Activated effector memory CD4-positive, alpha-beta T cell treated with anti-CD3 and anti-CD28 coated beads, Interleukin-2, amount 50 U/mL, for 16 hours (primary cell): ENCODE measurements around the gene ARPIN.
"Not testable (repeated sequence)": the region's sequence is repeated elsewhere in the genome, so short reads cannot be mapped to it uniquely, and the experiment has no call there.

Source experiments
- DNase-seq: peaks from one replicate; pipeline ENCODE4 v3.0.0-alpha.2; 2020

Gene ARPIN

DNA sequence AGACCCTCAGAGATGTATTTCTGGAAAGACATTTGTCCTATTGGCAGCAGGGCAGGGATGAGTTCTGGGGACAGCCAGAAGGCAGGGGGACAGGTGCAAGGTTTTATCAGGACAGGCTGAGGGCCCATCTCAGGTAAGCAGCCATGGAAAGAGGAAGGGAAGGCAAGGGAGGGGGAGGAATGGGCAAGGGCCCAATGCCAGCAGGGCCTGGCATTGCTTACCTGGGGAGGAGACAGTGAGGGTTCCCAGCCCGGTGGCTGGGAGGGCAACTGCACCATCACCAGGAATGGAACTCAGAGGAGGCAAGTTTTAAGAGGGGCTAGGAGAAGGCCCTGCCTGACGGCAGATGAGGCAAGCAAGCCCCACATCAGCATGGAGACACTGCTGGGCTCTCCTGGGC lies 3.1 kb downstream of the ARPIN start:
- no peak for DNase-seq

DNA sequence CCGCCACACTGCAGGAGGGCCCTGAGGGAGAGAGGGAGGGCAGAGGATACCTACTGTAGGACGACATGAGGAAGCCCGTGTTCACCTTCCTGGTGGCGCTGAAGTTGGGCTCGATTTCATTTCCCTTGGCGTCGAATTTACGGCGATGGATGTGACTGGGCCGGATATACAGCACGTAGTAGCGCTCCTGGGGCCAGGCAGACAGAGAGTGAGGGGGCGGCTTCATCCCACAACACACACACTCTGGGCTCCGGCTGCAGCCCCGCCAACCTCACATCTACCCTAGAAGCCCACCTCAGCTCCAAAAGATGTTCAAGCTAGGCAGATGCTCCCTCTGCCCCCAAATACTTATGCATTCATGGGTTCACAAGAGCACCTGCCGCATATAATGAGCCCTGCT lies 4.5 kb downstream of the ARPIN start:
- no peak for DNase-seq

DNA sequence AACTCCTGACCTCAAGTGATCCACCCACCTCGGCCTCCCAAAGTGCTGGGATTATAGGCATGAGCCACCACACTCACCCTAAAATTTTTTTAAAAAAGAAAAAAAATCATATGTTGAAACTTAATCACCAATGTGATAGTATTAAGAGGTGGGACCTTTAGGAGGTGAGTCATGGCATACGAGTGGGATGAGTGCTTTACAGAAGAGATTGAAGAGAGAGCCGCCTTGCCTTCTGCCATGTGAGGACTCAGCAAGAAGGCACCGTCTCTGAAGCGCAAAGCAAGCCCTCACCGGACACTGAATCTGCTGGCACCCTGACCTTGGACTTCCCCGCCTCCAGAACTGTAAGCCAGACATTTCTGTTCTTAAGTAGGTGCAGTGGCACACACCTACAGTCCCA lies 5.5 kb downstream of the ARPIN start:
- DNase-seq: no peak

DNA sequence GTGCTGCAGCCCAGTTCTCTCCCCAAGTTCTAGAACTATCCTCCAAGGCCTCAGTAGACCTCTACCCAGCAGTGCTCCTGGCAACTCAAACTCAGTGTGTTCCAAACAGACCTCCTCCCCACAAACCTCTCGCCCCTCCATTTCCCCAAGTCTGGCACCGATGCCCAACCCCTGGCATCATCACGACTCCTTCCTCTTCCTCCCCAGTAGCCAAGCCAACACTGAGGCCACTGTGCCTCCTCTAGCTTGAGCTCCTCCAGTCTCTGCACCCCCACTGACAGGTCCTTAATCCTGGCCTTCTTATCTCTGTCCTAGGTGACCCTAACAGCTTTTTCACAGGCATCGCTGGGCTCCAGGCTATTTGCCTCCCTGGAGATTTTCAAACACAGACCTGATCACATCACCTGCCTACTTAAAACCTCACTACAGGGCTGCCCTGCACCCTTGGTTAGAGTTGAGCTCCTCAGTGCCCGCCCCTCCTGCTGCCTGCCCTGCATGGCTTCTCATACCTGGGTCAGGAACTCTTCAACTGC lies 6.8 kb downstream of the ARPIN start:
- no peak for DNase-seq

DNA sequence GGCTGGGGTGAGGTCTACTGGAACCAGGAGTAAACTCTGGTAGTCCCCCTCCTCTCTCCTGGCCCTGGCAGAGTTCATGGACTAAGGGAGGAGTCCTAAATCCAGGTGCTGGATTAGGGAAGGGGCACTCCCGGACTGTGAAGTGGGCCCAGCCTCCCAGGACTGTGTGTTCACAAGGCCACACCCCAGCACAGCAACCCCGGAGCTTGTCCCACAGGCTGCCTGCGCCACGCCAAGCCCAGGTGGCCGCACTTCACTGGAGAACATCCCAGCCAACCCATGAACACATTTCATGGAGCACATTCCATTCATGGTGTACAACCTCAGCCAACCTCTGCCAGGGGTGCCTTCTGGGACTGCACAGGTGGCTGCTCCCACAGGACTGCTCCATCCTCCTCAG lies 8.2 kb downstream of the ARPIN start:
- no peak for DNase-seq

DNA sequence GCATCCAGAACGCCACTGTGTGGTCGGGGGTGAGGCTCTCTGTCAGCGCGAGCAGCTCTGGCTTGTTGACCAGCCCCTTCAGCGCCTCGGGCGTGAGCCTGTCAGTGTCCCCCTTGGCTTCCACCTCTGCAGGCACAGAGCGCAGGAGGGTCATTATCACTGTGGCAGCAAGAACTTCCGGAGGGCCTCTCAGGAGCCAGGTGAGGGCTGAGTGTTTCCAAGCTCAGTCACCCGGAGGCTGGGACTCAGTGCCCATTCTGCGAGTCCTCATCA lies 9.0 kb downstream of the ARPIN start:
- DNase-seq: no peak

DNA sequence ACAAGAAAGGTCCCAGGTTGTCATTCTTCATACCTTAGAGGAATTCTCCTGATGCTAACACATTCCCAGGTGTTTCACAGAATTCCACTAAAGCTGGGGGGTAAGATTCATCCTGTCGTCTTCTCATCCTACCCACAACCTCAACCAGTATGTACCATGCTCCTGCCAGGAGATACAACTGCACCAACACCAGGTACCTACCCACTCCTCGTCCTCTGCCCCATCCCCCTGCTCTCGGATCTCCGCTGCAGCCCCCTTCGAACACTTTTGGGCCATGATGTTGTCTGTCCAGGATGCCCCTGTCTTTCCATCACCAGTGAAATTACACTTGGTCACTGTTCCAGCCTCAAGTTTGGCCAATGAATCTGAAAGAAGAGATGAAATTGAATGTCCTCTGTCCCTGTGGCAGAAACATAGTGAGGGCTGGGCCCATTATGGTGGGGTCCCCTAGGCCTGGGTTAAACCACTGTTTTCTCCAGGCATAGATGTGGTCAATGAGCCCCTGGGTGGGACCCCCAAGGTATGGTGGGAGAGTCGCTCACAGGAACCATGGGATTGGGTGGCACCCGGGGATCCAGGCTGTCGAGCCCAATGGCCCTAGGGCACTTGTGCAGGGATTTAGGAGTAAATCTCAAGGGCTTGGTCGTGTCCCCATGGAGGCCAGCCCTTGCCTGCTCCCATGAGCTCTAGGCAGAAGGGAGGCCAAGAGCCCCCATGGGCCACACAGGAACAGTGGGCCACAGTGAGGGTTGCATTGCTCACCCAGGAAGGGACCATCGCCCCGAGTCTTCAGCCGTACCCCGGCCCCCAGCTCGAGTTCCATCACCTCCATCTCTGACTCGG lies 9.5 kb downstream of the ARPIN start:
- no peak for DNase-seq

DNA sequence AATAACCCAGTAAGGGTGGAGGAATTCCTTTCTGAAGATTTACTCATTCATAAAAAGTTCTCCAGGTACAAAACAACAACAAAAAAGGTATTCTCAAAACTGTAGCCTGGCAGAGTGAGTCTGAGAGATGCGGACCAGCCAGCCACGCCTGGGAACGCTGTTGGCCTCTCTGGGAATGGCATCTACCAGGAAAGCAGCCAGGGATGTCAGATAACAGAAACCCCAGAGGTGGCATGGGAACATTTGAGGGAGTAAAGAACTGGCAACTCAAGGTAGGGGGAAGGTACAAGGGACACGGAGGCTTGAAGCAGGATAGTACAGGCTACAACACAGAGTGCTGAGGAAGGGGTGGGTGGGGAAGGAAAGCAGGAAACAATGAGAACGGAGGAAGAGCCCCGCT lies 11.9 kb downstream of the ARPIN start:
- no peak for DNase-seq

DNA sequence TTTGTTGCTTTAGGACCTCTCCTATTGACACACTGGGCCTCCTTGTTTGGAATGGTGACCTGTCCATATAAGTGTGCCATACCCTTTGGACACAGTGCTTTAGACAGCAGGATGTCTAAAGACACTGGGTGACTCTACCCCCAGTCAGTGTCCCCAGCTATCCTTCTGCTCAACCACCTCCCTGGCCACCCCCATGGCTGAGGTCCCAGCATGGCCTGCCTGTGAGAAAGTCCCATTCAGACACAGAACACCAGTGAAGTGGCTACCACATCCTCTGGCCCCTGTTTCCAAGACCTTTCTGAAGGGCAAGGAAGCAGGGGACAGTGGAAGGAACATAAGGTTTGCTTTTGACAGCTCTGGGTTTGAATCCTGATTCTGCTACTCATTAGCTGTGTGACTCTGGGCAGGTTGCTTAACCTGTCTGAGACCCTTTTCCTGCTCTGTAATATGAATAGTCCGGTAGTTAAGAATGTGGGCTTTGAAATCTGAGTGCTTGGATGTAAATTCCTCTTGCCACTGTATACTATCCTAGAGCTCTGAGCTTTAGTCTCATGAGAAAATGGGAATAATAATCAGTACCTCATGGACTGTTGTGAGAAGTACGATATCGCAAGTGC lies 12.7 kb downstream of the ARPIN start:
- DNase-seq: no peak

DNA sequence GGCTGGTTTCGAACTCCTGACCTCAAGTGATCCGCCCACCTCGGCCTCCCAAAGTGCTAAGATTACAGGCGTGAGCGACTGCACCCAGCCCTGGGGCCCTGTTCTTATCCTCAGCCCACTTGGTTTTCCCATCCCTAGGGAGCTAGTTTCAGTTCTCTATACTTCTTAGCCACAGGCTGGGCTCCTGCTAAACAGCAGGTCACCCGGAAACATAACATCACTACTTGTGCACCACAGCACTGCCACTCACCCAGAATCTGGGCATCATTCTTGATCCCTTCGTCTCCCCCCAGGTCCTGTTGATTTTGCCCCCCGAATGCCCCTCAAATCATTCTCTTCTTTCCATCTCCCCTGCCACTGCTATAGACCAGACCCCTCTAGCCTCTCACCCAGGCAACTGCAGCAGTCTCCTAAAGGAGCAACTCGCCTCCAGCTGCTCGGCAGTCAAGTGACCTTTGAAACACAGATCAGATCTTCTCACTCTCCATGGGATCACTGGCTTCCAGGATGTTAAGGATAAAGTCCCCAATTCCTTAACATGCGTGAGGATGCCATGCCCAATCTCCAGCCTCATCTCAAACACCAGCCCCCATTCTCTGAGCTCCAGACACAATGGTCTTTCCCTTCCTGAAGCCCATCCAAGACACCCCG lies 13.3 kb downstream of the ARPIN start:
- DNase-seq: no peak

DNA sequence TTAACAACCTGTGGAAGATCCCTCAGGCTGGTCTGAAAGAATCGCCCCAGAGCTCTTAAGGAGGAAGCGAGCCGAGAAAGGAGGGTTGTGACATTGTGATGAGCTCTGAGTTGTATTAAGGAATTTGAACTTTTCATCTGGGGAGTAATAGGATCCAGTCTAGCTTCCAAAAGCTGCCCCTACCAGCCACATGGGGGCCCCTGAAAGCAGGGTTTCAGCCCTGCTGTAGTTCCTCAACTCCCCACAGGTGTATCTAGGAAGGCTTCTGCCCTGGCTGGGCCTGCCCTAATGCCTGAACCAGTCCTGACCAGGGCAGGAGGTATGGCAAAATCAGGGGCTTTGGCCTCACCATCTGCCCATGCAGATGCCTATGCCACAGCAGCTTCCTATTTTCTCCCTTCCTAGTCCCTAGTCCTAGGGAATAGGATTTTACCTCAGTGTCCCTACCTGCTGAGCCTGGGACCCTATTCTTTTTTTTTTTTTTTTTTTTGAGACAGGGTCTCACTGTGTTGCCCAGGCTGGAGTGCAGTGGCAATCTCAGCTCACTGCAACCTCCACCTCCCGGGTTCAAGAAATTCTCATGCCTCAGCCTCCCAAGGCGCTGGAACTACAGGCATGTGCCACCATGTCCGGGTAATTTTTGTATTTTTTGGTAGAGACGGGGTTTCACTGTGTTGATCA lies 14.0 kb downstream of the ARPIN start:
- DNase-seq: peak; percentile 77

DNA sequence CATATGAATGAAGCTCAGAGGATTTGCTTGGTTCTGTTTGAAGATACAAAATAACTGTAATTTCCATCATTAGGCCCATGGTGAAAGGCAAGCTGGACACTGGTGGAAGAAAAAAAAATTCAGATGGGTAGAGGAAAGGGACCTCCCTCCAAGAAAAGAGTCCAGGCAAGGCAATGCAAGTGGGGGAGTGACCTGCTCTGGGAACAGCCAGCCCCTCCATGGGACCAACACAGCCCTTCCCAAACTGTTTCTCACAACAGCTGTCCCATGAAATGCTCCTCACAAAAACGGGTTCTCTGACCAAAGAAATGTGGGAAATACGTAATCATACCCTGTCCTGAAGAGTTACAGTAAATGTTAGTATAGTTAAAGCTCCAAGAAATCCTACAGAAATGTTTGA lies 14.6 kb downstream of the ARPIN start:
- no peak for DNase-seq

DNA sequence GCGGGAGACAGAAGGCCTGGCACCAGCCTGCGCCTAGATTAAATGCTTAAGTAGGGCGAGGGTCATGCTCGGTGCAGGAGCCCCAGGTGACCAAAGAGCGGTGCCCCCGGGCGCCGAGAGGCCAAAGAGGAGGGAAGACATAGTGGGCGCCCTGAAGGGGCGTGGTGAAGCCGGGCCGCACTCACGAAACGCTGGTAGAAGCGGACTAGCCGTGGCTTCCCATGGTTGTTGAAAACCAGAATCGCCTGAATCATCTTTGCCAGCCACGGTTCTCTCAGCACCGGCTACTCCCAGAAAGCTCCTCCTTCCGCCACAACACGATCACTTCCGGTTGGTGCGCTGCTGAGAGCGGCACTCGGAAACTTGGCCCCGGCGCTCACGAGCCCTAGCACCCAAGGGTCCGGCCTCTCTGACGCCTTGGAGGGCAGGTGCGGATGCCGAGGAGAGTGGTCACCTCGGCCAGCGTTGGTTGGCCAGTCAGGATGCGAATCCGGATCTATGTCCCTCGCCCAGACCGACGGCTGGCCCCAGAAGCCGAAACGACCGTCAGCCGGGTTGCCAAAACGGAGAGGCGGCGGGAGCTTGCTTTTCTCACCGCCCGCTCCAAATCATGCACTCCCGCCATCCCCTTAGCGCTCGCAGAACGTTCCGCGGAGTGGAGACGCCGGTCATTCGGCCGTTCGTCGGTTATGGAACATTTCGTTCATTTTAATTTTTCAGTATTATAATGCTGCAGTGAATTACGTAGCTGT lies 18.9 kb downstream of the ARPIN start, which contains the start of gene AP3S2:
Gene AP3S2, minus strand, starts transcription at position 299 of the 752 bp plus-strand sequence. Its CDS starts 45 bp downstream, at position 254.
- peak; percentile 96 for DNase-seq

DNA sequence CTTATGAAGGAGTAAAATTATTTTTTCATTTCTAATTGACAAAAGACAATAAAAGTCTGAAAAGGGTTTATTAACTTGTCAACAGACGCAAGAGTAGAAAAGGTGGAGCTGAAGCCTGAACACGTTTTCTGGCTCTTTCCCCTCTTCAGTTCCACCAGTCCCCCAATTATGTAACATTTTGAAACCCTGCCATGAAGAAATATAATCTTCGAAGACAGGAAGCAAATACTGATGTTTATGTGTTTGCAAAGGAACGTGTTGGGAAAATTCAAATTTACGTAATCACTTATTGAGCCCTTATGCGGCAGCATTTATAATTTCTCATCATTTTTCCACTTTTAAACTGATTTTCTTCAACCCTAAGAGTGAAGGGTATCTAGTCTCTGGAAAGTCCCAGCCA lies 19.7 kb downstream of the ARPIN start:
- no peak for DNase-seq

DNA sequence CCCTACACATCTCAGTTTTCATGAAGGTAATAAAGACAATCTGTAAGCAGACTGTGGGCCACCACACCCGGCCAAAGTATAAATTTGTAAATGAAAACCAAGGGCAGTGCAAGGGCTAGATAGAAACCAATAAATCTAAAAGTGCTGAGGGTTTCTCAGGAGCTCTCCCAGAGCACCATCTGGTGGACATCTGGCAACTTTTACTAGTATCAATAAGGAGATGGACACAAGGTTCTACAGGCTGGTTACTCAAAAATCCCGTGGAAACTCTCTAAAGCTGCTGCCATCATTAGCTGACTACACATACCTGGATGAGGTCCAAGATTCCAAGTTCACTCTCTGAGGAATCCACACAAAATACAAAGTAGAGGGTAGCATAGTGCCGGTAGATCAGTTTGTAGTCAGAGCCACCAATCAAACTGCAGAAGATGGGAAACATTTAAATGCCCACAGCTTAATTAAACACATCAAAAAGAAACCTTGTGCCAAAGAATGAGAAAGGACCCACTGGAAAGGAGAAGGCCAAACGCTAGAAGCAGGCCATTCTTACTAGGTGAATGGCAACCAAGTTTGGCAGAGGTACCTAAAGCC lies 24.4 kb downstream of the ARPIN start:
- DNase-seq: no peak

DNA sequence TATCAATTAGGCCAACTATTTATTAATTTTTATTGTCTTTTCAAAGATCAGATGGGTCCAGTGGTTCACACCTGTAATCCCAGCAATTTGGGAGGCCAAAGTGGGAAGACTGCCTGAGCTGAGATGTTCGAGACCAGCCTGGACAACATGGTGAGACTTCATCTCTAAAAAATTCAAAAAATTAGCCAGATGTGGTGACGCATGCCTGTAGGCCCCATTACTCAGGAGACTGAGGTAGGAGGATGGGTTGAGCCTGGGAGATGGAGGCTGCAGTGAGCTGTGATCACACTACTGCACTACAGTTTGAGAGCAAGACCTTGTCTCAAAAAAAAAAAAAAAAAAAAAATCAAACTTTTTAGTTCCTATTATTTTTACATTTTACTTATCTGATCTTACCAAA lies 27.1 kb downstream of the ARPIN start:
- DNase-seq: no peak

DNA sequence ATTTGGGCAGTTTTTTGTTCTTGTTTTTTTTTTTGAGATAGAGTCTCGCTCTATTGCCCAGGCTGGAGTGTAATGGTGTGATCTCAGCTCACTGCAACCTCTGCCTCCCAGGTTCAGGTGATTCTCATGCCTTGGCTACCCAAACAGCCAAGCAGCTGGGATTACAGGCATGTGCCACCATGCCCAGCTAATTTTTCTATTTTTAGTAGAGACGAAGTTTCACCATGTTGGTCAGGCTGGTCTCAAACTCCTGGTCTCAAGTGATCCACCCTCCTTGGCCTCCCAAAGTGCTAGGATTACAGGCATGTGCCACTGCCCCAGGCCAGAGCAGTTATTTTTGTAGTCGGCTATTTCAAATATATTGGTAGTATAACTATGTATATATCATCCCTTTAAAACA lies 27.6 kb downstream of the ARPIN start:
- not testable (repeated sequence) for DNase-seq

DNA sequence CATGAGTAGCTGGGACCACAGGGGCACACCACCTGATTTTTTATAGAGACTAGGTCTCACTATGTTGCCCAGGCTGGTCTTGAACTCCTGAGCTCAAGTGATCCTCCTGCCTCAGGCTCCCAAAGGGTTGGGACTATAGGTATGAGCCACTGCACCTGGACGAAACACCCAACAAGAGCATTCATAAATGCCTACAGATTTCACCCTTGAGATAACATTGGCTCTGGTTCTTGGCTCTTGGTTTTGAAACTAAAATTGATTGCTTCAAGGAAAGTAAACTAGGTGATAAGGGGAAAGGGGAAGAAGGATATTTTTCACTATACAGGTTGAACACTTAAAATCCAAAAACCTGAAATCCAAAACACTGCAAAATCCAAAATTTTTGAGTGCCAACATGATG lies 29.2 kb downstream of the ARPIN start:
- no peak for DNase-seq

DNA sequence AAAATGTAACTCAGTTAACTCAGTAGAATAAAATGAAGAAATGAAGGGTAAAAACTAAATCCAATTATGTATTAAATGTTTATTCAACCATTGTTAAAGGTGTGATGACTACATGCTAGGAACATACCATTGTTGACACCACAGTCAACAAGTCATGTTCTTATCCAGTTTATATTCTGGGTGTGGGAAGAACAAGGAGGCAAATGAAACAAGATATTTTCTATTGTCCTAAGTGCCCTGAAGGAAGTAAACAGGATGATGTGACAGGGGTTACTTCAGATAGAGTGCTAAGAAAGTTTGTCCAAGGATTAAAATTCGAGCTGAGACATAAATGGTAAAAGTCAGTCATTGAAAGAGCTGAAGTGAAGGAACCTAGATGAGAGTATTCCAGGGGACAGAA lies 32.0 kb downstream of the ARPIN start:
- DNase-seq: no peak

DNA sequence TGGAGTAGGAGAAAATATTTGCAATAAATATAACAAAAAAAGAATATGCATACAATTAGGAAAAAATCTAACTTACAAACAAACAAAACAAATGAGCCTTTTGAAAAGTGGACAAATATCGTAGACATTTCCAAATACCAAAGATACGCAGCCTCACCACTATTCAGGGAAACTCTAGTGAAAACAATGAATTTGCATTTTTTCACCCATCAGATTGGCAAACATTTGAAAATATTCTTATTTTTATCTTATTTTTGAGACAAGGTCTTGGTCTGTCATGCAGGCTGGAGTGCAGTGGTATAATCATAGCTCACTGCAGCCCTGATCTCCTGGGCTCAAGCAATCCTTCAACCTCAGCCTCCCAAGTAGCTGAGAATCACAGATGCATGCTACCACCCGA lies 34.4 kb downstream of the ARPIN start:
- DNase-seq: no peak

DNA sequence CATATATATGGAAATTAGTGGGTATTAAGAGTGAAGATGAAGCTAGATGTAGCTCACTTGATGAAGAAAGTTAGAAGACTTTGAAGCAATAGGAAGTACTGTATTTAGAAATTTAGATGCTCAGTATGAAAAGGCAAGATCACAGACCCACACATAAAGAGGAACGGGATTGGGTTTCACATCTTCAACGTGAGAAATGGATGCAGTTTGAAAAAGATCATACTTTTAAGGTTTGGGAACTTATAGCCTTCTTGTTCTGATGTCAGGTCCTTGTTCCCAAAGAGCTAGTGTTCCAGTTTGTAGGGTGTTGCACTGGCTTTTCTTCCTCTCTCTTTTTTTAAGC lies 35.7 kb downstream of the ARPIN start:
- DNase-seq: no peak

DNA sequence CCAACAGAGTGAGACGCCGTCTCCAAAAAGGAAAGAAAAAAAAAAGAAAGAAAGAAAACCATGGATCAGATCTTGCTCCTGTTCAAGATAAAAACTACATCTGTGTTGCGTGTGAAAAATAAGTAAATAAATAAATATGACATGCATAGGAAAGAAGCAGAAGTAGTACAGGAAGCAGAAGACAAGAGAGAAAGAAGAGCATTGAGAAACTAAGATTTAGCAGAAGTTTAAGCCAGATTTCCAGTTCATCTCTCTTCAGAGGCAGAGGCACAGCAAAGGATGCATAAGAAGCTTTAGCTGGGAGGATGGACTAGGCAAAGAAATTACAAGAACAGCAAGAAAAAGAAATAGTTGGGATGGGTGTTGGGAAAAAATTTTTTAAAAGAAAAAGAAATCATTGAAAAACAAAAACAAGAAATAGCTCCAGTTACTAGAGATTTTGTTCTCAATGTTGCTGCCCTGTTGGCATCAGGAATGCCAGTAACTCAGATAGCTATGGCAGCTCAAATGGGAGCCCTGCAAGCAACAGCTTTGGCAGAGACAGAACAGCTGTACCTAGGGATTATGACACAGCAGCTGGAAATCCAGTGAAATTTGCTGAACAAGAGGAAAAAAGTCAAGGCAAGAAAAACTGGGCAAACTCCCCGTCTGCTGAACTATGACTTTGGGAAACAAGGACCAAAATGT lies 36.2 kb downstream of the ARPIN start:
- DNase-seq: no peak
